Measurements from ENCODE around the gene FXYD1.

- TF ChIP-seq CTCF (IDR thresholded peaks at IDR 0.05) (no peak), POLR2A (IDR thresholded peaks at IDR 0.05) (no peak)
These were observed 26.8 kb downstream of the FXYD1 start for GRCh38 chr19:35165200-35166058.

Measured in esophagus squamous epithelium (tissue), 4 donors.